AG04450 (cell line): ENCODE data around the gene PCYOX1L. TPM values are rescaled to one million over a fixed set of nuclear protein-coding genes. Genes with fewer than 3 reads are reported as not detected.
A peak's percentile ranks its signal among the peaks of the same experiment; 100 is the strongest.

Source experiments
- CTCF ChIA-PET: fragments of 300-600, 350-600 bp; formaldehyde crosslinking; extraction: SDS; loops from one replicate; lab custom pipeline; 2022; ENCODE audit warnings: antibody characterized with exemption, inconsistent platforms; lab: Charles Lee
- POLR2A ChIA-PET: fragments of 350-600 bp; formaldehyde crosslinking; extraction: SDS; loops from one replicate; lab custom pipeline; 2021; ENCODE audit warnings: antibody characterized with exemption, inconsistent platforms; lab: Yijun Ruan, JAX
- DNase-seq: peaks from one replicate; pipeline ENCODE4 v3.0.0-alpha.2; 2011; ENCODE audit warnings: low read depth, low spot score
- H3K27ac ChIP-seq: one replicate; pipeline ENCODE4 v1.5.1; 2012; ENCODE audit warnings: low read depth, low read length, control low read depth
- H3K27me3 ChIP-seq: one replicate; pipeline ENCODE4 v1.6.0; 2012; ENCODE audit warnings: low read length; ENCODE audit not compliant: control insufficient read depth, insufficient read depth
- H3K4me3 ChIP-seq: 2 replicates; pipeline ENCODE4 v1.5.1; 2011; ENCODE audit warnings: mild to moderate bottlenecking, low read depth, low read length, control low read depth
- H3K9me3 ChIP-seq: 2 replicates; pipeline ENCODE4 v1.5.1; 2012; ENCODE audit warnings: low read length; ENCODE audit not compliant: control insufficient read depth, insufficient read depth
- CTCF ChIP-seq: IDR thresholded peaks from 2 replicates; pipeline ENCODE4 v1.5.1; 2011; ENCODE audit warnings: low read depth, low read length, control low read depth, inconsistent platforms
- polyA plus RNA-seq: library from polyadenylated mRNA; depleted of rRNA; stranded (reverse); fragments of >200 nt; gene quantifications from 2 replicates; pipeline ENCODE4 v1.2.3, GENCODE V29; 2011

The PCYOX1L gene
- polyA plus RNA-seq, 1 experiment = 11.0 TPM

GRCh38 chr5:149340920-149341319, 16.9 kb upstream of the PCYOX1L start:
- ChIA-PET CTCF (interaction anchor here (0.7 to 1.1 kb wide), 2 partner anchors 23 to 72 kb away, joined by 3 read pairs; no protein-coding TSS in a partner anchor), POLR2A (no interaction called here)
- TF ChIP-seq CTCF = no peak
- H3K27me3 ChIP-seq = no peaks in the 10 kb centered on the region
- no peak overlapping the region for H3K27ac ChIP-seq
- H3K4me3 ChIP-seq = no peak overlapping the region
- no peak for DNase-seq
- no peaks in the 10 kb centered on the region for H3K9me3 ChIP-seq

- Histone ChIP-seq H3K27me3 (no peaks in the 10 kb centered on the region), H3K9me3 (no peaks in the 10 kb centered on the region), H3K27ac (no peak overlapping the region), H3K4me3 (no peak overlapping the region)
- POLR2A ChIA-PET = no interaction called here
- no peak for TF ChIP-seq CTCF
- CTCF ChIA-PET = no interaction called here
- DNase-seq = no peak
Observed at GRCh38 chr5:149341876-149342275, 16.0 kb upstream of the PCYOX1L start.

- Histone ChIP-seq H3K4me3 (no peak overlapping the region; the same call in 1 of the 2 replicates), H3K9me3 (no peaks in the 10 kb centered on the region), H3K27ac (no peak overlapping the region), H3K27me3 (no peaks in the 10 kb centered on the region)
- no peak for TF ChIP-seq CTCF
- ChIA-PET POLR2A (interaction anchor here (2.3 kb wide), 1 partner anchor 19 kb away, joined by 6 read pairs; no protein-coding TSS in a partner anchor), CTCF (interaction anchor here (1.0 to 3.1 kb wide), 12 partner anchors 8 to 221 kb away, joined by 3 to 12 read pairs (median 5); partner anchors contain the start of gene PCYOX1L)
- DNase-seq = no peak
Observed at GRCh38 chr5:149344151-149344550, 13.7 kb upstream of the PCYOX1L start.

GRCh38 chr5:149345147-149345891, 12.5 kb upstream of the PCYOX1L start, which contains the start of gene GRPEL2:
TSS of gene GRPEL2 (plus strand) at chr5:149345499. CDS start at chr5:149345540, 41 bp downstream.
- ChIA-PET POLR2A (interaction anchor here (0.5 to 2.3 kb wide), 8 partner anchors 12 to 89 kb away, joined by 3 to 6 read pairs (median 4); partner anchors contain the start of gene PCYOX1L), CTCF (interaction anchor here (1.0 to 3.1 kb wide), 12 partner anchors 10 to 220 kb away, joined by 3 to 12 read pairs (median 5); partner anchors contain the start of gene PCYOX1L)
- no peaks in the 10 kb centered on the region for H3K9me3 ChIP-seq
- TF ChIP-seq CTCF = 0 out of 2 replicates have a peak, but pooled peaks have one; percentile 5
- H3K4me3 ChIP-seq = peak within 1 kb of the TSS; percentile 98
- no peaks in the 10 kb centered on the region for H3K27me3 ChIP-seq
- peak within 1 kb of the TSS; percentile 88 for H3K27ac ChIP-seq
- DNase-seq = peak; percentile 94

- H3K27ac ChIP-seq = peak overlapping the region; percentile 88
- DNase-seq = no peak
- POLR2A ChIA-PET = interaction anchor here (1.2 to 2.3 kb wide), 4 partner anchors 12 to 89 kb away, joined by 3 to 6 read pairs (median 6); partner anchors contain the start of gene PCYOX1L
- TF ChIP-seq CTCF = no peak
- no peaks in the 10 kb centered on the region for H3K9me3 ChIP-seq
- H3K27me3 ChIP-seq = no peaks in the 10 kb centered on the region
- CTCF ChIA-PET = interaction anchor here (1.8 to 3.1 kb wide), 2 partner anchors 22 to 80 kb away, joined by 7 to 12 read pairs; no protein-coding TSS in a partner anchor
- peak overlapping the region; percentile 98 for H3K4me3 ChIP-seq
Observed at GRCh38 chr5:149345892-149346222, 12.0 kb upstream of the PCYOX1L start.
